Measurements from ENCODE around the gene GRIP2.

GRIP2 gene

DNA sequence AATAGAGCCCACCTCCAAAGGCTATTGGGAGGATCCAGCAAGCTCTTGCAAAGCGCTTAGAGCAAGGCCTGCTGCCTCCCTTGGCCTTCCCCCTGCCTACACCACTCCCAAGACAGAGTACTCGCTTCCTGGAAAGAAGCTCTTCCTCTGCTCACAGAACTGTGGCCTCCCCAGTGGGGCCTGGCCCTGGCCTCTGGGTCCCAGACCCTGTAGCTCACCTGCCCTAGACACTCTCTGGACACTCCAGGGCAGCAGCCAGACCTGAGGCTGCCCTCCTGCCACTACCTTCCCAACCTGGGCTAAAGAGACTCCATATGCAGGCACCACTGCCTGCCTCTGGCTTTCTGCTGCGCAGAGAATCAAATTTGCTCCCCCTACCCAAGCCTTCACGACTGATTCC, 49.9 kb downstream of the GRIP2 start:
- TF ChIP-seq, protein P1, sequence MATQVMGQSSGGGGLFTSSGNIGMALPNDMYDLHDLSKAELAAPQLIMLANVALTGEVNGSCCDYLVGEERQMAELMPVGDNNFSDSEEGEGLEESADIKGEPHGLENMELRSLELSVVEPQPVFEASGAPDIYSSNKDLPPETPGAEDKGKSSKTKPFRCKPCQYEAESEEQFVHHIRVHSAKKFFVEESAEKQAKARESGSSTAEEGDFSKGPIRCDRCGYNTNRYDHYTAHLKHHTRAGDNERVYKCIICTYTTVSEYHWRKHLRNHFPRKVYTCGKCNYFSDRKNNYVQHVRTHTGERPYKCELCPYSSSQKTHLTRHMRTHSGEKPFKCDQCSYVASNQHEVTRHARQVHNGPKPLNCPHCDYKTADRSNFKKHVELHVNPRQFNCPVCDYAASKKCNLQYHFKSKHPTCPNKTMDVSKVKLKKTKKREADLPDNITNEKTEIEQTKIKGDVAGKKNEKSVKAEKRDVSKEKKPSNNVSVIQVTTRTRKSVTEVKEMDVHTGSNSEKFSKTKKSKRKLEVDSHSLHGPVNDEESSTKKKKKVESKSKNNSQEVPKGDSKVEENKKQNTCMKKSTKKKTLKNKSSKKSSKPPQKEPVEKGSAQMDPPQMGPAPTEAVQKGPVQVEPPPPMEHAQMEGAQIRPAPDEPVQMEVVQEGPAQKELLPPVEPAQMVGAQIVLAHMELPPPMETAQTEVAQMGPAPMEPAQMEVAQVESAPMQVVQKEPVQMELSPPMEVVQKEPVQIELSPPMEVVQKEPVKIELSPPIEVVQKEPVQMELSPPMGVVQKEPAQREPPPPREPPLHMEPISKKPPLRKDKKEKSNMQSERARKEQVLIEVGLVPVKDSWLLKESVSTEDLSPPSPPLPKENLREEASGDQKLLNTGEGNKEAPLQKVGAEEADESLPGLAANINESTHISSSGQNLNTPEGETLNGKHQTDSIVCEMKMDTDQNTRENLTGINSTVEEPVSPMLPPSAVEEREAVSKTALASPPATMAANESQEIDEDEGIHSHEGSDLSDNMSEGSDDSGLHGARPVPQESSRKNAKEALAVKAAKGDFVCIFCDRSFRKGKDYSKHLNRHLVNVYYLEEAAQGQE (IDR thresholded peaks at IDR 0.05; ENCODE audit: insufficient read depth in 1 of 2, low read depth in 2 of 2, low read length in 2 of 2), result no peak
- TF ChIP-seq FOXP2 (optimal IDR thresholded peaks at IDR 0.05; ENCODE audit: borderline replicate concordance, extremely low read depth, extremely low read length, insufficient read depth), result no peak
- TF ChIP-seq SIN3A (IDR thresholded peaks at IDR 0.05; ENCODE audit: borderline replicate concordance, insufficient read depth, low read length), result no peak
- TF ChIP-seq POLR2AphosphoS5 (IDR thresholded peaks at IDR 0.05; ENCODE audit: low read depth, low read length), result no peak
- no peak for TF ChIP-seq TAF1 (IDR thresholded peaks at IDR 0.05; ENCODE audit: borderline replicate concordance, insufficient read depth, low read length)

DNA sequence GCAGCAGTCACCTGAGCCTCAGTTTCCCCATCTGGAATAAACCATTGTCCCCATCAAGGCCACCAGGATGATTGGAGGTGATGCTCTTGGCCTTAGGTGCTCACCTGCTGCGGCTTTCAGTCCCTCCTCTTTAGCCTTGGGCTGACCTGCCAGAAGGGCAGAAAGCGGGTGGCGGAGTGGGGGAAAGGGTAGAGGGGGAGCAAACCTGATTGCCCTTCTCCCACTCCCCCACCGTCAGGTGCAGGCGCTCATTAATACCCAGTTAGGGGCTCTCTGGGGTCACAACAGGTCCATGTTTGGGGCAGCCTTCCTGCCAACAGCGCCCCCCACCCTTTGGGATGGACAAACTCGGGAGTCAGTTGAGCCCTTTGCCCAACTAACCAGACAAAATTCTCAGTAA, 50.5 kb downstream of the GRIP2 start:
- TF ChIP-seq POLR2AphosphoS5 (IDR thresholded peaks at IDR 0.05; ENCODE audit: low read depth, low read length), result no peak
- no peak for TF ChIP-seq SIN3A (IDR thresholded peaks at IDR 0.05; ENCODE audit: borderline replicate concordance, insufficient read depth, low read length)
- TF ChIP-seq FOXP2 (optimal IDR thresholded peaks at IDR 0.05; ENCODE audit: borderline replicate concordance, extremely low read depth, extremely low read length, insufficient read depth), result no peak
- TF ChIP-seq, protein P1 (IDR thresholded peaks at IDR 0.05; ENCODE audit: insufficient read depth in 1 of 2, low read depth in 2 of 2, low read length in 2 of 2), result no peak
- TF ChIP-seq TAF1 (IDR thresholded peaks at IDR 0.05; ENCODE audit: borderline replicate concordance, insufficient read depth, low read length), result no peak

DNA sequence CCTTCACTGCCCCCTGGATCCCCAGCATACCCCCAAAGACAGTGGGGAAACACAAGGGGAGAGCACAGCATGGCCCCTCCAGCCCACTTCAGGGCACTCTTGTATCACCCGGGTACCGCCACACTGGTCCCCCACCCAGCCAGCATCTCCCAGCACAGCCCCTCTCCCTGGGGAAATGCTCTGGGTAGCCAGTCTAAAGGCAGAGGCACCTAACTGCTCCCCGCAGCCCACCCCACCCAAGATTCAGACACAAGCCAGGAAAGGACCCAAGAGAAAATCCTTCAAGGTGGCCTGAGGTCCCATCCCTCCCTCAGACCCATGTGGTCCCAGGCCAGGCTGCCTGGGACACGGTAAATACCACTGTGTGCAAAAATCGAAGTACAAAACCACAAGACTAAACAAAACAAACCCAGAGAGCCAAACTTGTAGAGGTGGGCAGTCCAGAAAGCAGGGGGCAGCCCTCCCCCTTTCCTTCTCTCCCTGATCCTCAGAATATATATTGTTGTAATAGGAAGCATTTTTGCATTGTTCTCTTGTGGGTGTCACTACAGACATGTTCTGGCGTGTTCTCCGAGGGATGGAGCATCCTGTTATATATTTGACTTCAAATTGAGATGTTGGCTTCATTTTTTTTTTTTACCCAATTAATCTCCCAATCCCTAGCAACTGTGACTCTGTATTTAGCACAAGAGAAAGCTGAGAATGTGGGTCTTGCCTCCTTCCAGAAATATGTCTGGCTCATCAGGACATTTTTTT, 51.7 kb downstream of the GRIP2 start:
- TF ChIP-seq SIN3A (IDR thresholded peaks at IDR 0.05; ENCODE audit: borderline replicate concordance, insufficient read depth, low read length) (no peak), POLR2AphosphoS5 (IDR thresholded peaks at IDR 0.05; ENCODE audit: low read depth, low read length) (no peak), TAF1 (IDR thresholded peaks at IDR 0.05; ENCODE audit: borderline replicate concordance, insufficient read depth, low read length) (no peak), FOXP2 (optimal IDR thresholded peaks at IDR 0.05; ENCODE audit: borderline replicate concordance, extremely low read depth, extremely low read length, insufficient read depth) (no peak)
- TF ChIP-seq, protein P1 (IDR thresholded peaks at IDR 0.05; ENCODE audit: insufficient read depth in 1 of 2, low read depth in 2 of 2, low read length in 2 of 2), result no peak

- TF ChIP-seq, protein P1 (IDR thresholded peaks at IDR 0.05; ENCODE audit: insufficient read depth in 1 of 2, low read depth in 2 of 2, low read length in 2 of 2), result no peak
- TF ChIP-seq FOXP2 (optimal IDR thresholded peaks at IDR 0.05; ENCODE audit: borderline replicate concordance, extremely low read depth, extremely low read length, insufficient read depth), result no peak
- no peak for TF ChIP-seq SIN3A (IDR thresholded peaks at IDR 0.05; ENCODE audit: borderline replicate concordance, insufficient read depth, low read length)
- TF ChIP-seq POLR2AphosphoS5 (IDR thresholded peaks at IDR 0.05; ENCODE audit: low read depth, low read length), result no peak
- no peak for TF ChIP-seq TAF1 (IDR thresholded peaks at IDR 0.05; ENCODE audit: borderline replicate concordance, insufficient read depth, low read length)
Measured at GRCh38 chr3:14487821-14488220, 52.3 kb downstream of the GRIP2 start.

Data from PFSK-1 (cell line).